Measurements from ENCODE around the gene MAMSTR.

The MAMSTR gene

DNA sequence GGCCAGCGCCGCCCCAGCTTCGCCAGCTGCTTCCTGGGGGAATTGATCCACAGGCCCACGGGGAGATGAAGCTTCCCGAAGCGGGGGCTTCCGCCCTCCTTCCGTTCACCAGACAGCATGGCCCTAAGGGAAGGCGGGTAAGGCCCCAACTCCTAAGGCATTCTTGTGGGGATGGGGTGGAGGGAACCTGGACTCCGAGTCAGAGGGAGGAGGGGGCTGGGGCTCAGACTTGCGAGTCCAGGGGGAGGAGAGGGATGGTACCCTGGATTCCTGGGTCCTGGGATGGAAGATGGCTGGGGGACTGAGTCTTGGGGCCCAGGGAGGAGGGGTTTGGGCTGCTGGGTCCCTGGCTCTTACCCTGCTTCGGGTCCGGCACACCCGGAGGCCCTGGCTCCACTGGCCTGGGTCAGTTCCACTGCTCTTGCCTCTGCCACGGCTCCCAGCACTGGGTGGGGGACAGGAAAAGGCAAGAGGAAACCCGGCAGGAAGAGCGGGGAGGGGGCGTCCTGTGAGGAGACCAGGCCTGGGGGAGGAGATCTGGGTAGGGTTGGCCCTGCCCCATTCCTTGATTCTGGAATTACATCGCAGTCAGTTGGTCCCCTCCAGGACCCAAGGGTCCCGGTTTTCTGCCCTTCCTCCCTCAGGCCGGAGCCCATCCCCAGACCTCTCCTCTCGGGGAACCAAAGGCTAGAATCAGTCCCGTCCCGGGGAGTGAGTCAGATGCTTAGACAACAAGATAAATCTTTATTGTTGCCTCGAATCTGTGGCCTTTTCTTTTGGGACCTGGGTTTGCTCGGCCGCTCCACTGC is 20.8 kb upstream of the MAMSTR start, which contains the start of gene RASIP1:
RASIP1 (minus strand) TSS at position 447 of the 809 bp plus-strand sequence; CDS start at position 119, 328 bp downstream.
- DNase-seq (ENCODE audit: extremely low read depth, insufficient read length), result no peak
- Histone ChIP-seq H3K36me3 (ENCODE audit: control insufficient read depth, insufficient read depth, low read length) (no peaks in the 10 kb centered on the region), H3K4me3 (replicated peaks; ENCODE audit: low read depth, low read length) (no peak within 1 kb of the TSS; the same call in 1 of the 2 replicates), H3K27me3 (replicated peaks; ENCODE audit: control insufficient read depth, insufficient read depth, low read length) (no peaks in the 10 kb centered on the region; the same call in 1 of the 2 replicates)
- TF ChIP-seq, protein P1, sequence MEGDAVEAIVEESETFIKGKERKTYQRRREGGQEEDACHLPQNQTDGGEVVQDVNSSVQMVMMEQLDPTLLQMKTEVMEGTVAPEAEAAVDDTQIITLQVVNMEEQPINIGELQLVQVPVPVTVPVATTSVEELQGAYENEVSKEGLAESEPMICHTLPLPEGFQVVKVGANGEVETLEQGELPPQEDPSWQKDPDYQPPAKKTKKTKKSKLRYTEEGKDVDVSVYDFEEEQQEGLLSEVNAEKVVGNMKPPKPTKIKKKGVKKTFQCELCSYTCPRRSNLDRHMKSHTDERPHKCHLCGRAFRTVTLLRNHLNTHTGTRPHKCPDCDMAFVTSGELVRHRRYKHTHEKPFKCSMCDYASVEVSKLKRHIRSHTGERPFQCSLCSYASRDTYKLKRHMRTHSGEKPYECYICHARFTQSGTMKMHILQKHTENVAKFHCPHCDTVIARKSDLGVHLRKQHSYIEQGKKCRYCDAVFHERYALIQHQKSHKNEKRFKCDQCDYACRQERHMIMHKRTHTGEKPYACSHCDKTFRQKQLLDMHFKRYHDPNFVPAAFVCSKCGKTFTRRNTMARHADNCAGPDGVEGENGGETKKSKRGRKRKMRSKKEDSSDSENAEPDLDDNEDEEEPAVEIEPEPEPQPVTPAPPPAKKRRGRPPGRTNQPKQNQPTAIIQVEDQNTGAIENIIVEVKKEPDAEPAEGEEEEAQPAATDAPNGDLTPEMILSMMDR (IDR thresholded peaks at IDR 0.05; ENCODE audit: insufficient read depth, low read length, poor library complexity, severe bottlenecking), result no peak

DNA sequence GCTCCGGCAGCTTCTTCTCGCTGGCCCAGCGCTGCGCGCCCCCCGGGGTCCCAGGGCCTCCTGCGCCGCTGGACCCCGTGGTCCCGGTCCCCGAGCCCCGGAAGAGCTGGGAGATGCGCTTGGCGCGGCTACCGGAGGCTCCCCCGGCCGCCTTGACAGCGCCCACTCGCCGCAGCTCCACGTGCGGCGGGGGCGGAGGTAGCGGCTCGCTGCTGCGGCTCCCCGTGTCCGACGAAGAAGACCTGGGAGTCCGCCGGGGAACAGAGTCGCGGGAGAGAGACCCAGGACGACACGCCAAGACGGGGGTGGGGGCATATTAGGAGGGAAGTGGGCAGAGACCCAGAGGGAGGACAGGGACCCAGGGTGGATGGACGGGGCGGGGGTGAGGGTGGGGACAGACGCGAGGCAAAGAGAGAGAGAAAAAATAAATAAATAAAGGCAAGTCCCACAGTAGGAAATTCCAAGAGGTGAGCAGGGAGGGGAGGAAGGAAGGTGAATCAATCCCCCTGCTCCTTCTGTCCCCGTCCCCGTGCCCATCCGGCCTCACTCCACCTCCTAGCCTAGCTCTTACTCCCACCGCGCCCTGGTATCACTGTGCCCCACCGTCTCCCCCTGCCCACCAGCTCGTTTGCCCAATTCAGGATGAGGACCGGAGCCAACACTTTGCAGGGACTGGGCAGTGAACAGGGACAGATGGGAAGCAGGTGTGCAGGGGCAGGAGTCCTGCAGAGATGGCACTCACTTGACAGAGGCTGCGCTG is 20.1 kb upstream of the MAMSTR start:
- peak overlapping the region; percentile 41 for H3K4me3 ChIP-seq (replicated peaks; ENCODE audit: low read depth, low read length)

DNA sequence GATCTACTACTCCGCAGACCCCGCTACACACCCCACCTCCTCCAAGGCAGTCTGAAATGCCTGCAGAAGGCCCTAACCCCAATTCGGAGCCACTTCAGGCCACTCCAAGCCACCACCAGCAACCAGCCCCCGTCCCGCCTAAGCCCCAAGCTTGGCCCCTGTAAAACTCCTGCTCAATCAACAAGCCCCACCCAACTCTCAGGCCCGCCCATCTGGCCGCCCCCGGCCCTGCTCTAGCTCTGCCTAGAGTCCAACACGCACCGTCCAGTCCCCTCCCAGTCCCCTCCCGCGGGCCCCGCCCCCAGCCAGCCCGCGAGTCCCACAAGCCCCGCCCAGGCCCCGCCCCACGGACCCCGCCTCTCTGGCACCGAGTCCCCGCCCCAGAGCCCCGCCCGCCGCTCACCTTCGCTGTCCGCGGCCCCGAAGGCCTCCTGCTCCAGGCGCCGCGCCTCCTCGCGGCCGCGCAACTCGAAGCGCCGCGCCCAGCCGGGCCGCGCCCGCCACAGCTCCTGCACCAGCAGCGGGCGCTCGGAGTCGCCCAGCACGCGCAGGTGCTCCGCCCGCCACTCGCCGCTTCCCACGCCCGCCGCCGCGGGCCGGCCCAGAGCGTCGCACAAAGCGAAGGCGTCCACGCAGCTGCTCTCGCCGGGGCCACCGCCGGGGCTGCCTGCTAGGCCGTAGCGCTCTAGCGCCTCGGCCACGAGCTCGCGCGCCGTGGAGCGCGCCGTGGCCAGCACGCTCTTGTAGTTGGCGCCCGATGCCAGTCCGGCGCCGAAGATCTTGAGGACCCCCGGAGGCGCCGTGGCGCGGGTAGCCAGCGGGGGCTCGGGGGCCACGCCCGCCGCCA is 19.3 kb upstream of the MAMSTR start:
- Histone ChIP-seq H3K27me3 (replicated peaks; ENCODE audit: control insufficient read depth, insufficient read depth, low read length) (no peaks in the 10 kb centered on the region; the same call in 1 of the 2 replicates), H3K4me3 (replicated peaks; ENCODE audit: low read depth, low read length) (peak overlapping the region; percentile 41), H3K36me3 (ENCODE audit: control insufficient read depth, insufficient read depth, low read length) (no peaks in the 10 kb centered on the region)
- TF ChIP-seq, protein P1 (IDR thresholded peaks at IDR 0.05; ENCODE audit: insufficient read depth, low read length, poor library complexity, severe bottlenecking), result peak; percentile 3
- DNase-seq (ENCODE audit: extremely low read depth, insufficient read length), result peak; percentile 88

More for the DNA sequence above, 20.1 kb upstream of the MAMSTR start:
- TF ChIP-seq, protein P1 (IDR thresholded peaks at IDR 0.05; ENCODE audit: insufficient read depth, low read length, poor library complexity, severe bottlenecking), result no peak
- H3K36me3 ChIP-seq (ENCODE audit: control insufficient read depth, insufficient read depth, low read length), result no peaks in the 10 kb centered on the region
- no peak for DNase-seq (ENCODE audit: extremely low read depth, insufficient read length)
- H3K27me3 ChIP-seq (replicated peaks; ENCODE audit: control insufficient read depth, insufficient read depth, low read length), result no peaks in the 10 kb centered on the region; the same call in 1 of the 2 replicates

DNA sequence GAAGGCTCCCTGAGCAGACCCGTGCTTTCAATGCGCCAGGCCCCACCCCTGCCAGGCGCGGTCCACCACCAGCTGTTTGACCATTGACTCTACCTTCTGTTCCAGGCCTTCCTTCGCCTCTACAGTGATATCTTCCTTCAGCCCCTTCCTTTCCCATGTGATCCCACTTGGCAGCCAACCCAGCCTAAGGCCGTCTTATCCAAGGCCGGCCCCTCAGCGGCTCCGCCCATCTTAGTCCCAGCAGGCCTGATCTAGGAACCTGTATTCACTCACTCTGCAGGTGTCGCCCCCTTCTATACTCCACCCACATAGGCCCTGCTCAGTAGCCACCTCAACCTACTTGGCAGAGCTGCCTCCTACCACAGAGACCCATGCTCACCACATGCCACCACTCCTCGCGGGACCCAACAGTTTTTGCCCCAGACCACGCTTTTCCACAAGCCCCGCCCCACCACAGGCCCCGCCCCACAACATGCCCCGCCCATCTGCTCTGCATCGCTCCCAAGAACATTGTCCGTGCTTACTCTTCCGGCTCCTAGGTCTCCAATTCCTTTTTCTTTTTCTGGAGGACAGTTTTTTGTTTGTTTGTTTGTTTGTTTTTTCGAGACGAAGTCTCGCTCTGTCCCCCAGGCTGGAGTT is 18.0 kb upstream of the MAMSTR start:
- Histone ChIP-seq H3K36me3 (ENCODE audit: control insufficient read depth, insufficient read depth, low read length) (no peaks in the 10 kb centered on the region), H3K27me3 (replicated peaks; ENCODE audit: control insufficient read depth, insufficient read depth, low read length) (no peaks in the 10 kb centered on the region; the same call in 1 of the 2 replicates), H3K4me3 (replicated peaks; ENCODE audit: low read depth, low read length) (no peak overlapping the region)
- TF ChIP-seq, protein P1 (IDR thresholded peaks at IDR 0.05; ENCODE audit: insufficient read depth, low read length, poor library complexity, severe bottlenecking), result no peak
- DNase-seq (ENCODE audit: extremely low read depth, insufficient read length), result no peak
